Measurements from ENCODE around the gene NELL1.
"Not testable (repeated sequence)": the region's sequence is repeated elsewhere in the genome, so short reads cannot be mapped to it uniquely, and the experiment has no call there.

NELL1 gene

DNA sequence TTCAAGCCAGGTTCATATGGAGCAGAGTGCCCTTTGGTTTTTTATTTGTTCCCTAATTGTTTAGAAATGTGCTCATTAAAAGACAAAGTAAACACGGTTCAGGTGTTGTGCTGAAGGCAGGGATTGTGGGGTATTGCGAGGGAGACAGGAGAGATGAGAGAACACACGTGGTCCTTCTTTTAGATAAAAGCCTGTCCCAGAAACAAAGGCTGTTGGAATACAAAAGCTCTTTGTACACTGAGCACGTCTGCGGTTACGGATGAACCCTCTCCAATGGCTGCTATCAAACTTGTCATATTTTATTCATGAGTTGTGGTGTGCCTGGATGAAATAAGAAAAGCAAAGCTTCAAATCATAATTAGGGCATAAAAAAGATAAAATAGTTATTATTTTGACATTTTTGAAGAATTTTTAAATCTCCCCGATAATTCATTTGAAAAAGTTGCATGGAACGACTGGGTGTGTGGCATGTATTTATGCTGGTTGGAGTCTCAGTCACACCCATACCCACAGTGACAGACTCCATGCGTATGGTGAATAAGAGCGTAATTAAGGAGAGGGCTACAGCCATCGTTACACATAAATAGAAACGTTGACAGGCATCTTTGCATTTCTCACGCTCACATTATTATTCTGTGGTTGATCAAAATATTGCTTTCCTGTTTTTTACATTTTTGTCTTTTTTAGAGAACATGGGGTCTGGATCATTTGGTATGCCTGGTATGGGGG lies 92.9 kb downstream of the NELL1 start:
- in situ Hi-C loops (cut with MboI; ENCODE audit: low sequenced_read_pairs), result no loop called here

DNA sequence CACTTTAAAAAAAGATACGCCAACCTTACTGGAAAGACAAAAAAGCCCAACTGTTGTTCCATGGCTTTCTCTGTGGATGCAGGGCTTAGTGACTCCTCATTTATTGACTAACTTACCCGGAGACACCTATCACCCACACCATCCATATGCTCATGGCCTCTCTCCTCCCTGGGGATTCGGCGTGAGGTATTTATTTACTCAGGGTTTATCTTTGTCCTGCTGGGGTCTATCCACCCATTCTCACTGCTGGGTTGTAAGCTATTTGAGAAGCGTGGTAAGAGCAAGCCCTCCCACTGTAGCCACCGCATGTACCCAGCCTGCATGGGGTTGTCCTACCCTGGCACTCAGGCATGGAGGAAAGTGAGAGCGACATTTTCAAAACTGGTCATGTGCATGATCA lies 93.6 kb downstream of the NELL1 start:
- in situ Hi-C loops (cut with MboI; ENCODE audit: low sequenced_read_pairs), result no loop called here

DNA sequence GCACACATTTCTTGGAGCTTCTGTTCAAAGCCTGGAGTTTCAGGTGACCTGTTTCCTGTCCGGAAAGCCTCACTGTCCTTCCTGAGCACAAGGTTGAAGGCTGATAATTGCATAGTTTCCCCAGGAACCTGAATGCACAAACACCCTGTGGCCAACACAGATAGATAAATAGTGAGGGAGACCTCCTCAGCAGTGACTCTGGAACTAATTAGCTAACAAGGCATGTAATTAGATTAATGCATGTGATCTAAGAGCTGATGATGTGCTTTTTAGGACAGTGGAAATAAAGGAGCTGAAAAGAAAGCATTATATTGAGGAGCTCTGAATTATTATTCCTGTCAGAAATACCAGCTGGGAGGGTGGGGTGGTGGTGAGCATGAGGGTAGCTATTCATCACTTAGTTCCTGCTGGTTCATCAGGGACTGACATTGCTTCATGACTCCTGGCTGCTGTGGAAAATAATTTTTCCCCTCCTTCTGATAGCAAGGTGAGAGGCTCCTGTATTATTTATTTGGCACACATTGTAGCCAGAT lies 101.1 kb downstream of the NELL1 start:
- in situ Hi-C loops (cut with MboI; ENCODE audit: low sequenced_read_pairs), result no loop called here

DNA sequence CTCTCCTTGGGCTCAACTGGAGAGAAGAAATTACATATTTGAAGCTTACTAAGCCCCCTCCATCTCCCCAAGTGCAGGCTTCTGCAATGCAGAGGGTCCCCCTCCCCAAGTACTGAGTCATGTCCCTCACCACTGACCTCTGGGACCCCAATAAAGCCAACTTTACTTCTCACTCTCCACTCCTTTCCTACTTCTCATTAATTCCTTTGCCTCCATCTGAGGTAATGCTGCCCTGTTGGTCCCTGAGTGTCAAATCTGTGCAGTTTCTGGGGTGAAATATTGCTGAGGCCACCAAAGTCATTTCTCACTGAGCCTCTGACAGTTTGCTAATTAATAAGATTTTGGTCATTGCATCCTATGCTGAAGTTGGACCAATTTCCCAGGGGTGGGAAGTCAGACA lies 101.6 kb downstream of the NELL1 start:
- in situ Hi-C loops (cut with MboI; ENCODE audit: low sequenced_read_pairs), result no loop called here

DNA sequence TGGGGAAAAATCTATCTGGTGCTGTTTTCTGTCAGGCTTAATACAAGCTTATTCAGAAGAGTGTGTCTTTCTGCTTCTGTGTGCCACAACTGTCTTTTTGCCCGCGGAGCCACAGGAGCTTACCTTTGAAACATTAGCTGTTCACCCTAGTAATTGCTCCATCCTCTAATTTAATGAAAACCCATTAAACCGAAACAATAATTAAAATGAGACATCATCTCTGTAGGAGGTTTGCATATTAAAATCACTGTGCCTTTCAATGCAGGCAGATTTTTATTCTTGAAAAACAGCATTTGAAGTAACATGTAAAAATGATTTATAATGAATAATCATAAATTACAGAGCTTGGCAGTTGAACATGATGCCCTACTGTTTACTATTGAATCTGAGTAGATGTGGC lies 102.3 kb downstream of the NELL1 start:
- in situ Hi-C loops (cut with MboI; ENCODE audit: low sequenced_read_pairs), result no loop called here

DNA sequence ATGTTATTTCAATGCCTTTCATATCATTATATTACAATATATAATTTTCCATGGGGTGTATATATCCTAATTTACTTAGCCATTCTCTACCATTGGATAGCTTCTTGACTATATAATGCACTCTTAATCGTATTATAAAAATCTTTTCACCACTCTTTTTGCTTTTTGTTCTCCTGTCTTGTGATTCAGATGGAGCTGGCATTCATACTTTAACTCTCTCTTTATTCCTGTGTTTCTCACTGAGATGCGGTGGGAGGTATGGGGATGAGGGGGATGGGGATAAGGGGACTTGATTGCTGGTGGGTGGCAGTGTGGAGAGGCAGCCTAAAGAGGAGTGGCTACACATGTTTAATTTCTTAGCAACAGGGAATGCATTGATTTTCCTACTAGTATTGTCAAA lies 105.9 kb downstream of the NELL1 start:
- in situ Hi-C loops (cut with MboI; ENCODE audit: low sequenced_read_pairs), result no loop called here

DNA sequence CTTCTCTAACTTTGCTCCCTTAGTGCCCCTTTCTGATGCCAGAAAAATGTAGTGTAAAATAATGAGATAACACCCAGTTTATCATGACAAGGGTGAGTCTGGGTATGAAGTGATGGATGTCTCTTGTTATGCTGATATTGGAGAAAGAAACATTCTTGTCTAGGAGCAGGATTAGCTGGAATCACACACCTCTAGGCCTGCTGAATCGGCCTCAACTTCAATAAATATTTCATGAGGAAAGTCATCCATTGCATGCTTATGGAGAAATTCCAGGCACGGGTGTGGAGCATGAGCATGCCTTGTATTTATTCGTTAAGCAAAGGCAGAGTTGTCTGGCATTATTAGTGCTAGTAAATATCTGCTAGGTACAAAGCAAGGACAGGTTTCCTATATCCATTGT lies 113.4 kb downstream of the NELL1 start:
- in situ Hi-C loops (cut with MboI; ENCODE audit: low sequenced_read_pairs), result no loop called here

DNA sequence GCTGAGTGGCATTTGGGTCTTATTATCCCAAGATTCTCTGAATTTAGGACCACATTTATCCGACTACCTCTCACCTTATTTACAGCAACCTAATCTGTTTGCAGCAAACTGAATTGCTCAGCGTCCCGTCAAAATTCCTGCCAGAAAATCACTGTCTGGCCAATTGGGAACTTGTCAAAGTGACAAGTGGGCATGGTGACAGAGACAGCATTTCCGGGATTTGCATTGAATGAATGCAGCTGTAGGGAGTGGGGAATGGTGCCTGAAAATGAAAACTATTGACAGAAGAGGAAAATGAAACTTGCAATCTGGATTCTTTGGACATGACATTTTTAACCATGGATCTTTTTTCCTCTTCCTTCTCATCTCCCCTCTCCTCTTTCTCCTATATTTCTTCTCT lies 113.8 kb downstream of the NELL1 start:
- in situ Hi-C loops (cut with MboI; ENCODE audit: low sequenced_read_pairs), result no loop called here

DNA sequence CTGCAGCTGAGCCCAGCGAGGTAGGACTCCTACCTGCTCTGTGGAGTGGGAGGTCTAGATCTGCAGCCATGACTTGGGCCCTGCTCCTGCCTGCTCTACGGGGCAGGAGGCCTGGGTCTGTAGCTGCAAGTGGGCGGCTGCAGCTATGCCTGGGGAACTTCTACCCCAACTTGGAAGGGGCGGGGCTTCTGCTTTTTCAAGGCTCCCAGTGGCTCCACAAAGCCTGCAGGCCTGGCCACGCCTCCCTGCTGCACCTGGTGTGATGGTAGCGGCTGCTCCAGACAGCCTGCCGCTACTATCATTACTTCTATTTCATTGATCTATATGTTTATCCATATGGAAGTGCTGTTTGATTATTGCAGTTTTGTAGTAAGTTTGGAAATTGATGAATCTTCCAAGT lies 121.2 kb downstream of the NELL1 start:
- in situ Hi-C loops (cut with MboI; ENCODE audit: low sequenced_read_pairs), result no loop called here

DNA sequence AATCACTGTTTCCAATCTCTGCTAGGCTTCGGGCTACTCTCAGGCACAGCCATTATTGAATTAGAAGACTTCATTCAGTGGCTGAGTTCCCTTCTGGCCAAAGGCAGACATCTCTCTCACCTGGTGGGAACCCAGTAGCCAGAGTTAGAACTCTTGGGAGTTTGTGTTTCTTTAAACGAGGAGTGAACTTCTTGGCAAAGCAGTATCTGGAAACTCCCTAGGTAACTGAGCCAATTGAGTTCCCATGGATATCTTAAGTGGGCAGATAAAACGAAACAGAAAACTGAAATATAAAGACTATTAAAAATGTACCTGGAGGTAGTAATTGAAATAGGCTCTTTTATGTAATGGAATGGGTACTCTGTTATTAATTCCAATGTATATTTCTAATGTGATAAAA lies 125.6 kb downstream of the NELL1 start:
- in situ Hi-C loops (cut with MboI; ENCODE audit: low sequenced_read_pairs), result no loop called here

DNA sequence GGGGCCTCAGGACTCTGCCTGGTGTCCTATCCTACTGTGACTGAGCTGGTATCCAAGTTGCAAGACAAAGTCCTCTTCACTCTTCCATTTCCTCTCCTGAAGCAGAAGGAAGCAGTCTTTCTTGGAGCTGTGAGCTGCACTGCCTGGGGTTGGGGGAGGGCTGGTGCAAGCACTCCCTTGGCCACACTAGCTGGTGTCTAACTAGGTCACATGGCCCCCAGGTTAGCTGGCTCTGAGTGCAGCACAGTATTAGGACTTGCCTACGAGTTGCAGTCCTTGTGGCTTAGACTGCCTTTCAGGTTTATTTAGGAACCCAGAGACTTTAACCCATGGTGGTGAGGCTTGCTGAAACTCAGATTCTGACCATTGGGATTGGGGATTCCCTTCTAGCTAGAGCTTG lies 138.9 kb downstream of the NELL1 start:
- in situ Hi-C loops (cut with MboI; ENCODE audit: low sequenced_read_pairs), result no loop called here

DNA sequence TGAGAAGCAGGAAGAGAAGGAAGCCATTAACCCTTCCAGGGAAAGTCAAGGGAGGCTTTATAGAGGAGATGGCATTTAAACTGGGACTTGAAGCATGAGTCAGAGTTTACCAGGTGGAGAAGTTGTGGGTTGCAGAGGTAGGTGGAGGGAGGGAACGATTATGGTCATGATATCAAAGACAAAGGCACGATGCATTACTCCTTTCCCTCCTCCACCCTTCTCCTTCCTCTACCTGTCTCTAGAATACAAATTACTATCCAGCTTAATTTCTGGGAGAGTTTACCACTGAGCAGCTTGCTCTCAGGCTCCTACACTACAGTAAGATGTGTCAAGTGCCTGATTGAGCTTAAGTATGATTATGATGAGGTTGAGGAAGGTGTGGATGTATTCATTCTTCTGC lies 151.7 kb downstream of the NELL1 start:
- in situ Hi-C loops (cut with MboI; ENCODE audit: low sequenced_read_pairs), result no loop called here

DNA sequence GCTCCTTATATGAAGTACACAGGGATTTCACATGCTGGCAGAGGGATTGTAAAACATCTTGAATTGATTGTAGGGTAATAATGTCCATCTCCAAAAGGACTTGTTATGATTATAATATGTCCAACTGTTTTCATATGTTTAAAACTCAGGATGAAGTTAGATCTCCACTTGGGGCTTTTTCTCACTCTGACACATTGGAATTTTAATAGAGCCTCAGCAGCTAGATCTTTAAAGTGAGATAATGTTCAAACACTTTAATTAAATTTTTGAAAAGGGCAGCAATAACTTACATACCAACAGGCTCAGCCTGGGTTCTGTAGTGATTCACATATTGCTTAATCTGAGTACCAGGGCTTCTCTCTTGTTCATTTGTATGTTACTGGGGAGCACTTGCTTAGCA lies 152.1 kb downstream of the NELL1 start:
- in situ Hi-C loops (cut with MboI; ENCODE audit: low sequenced_read_pairs), result no loop called here

DNA sequence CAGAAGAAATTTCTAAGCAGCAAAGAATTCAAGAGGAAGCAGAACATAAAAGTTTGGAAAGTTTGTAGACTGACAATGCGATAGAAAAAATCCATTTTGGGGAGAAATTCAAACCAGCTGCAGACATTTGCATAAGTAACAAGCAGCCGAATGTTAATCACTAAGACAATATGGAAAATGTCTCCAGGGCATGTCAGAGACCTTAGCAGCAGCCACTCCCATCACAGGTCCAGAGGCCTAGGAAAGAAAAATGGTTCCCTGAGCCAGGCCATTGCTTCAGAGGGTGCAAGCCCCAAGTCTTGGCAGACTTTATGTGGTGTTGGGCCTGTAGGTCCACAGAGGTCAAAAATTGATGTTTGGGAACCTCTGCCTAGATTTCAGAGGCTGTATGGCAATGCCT lies 155.4 kb downstream of the NELL1 start:
- in situ Hi-C loops (cut with MboI; ENCODE audit: low sequenced_read_pairs), result no loop called here

DNA sequence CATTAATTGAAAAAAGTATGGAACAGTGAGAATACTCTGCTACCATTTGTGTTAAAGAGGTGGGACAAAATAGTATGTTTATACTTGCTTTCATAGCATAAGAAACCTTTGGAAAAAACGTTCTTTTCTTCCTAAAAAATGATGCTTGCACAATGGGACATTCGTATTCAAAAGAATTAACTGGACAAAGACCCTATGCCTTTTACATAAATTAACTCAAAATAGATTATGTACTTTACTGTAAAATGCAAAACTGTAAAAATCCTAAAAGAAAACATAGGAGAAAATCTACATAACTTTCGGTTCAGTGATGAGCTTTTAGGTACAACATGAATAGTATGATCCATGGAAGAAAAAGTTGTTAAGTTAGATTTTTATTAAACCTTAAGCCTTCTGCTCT lies 166.2 kb downstream of the NELL1 start:
- in situ Hi-C loops (cut with MboI; ENCODE audit: low sequenced_read_pairs), result no loop called here

DNA sequence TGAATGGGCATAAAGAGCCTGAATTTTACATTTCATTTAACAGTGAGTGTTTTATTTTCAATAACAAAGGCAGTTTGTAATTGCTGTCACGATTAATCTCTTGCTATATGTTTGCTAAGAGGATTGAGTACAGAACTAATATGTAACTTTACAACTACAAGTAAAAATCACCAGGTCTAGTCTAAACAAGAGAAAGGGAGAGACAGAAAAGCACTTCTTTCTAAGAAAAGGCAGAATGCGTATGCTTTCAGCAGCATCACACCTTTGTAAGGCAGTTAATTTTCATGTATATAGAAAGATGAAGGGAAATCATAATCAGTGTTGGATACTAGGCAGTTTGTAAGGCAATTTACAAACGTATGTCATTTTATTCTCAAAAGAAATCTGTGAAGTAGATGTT lies 169.8 kb downstream of the NELL1 start:
- in situ Hi-C loops (cut with MboI; ENCODE audit: low sequenced_read_pairs), result no loop called here

DNA sequence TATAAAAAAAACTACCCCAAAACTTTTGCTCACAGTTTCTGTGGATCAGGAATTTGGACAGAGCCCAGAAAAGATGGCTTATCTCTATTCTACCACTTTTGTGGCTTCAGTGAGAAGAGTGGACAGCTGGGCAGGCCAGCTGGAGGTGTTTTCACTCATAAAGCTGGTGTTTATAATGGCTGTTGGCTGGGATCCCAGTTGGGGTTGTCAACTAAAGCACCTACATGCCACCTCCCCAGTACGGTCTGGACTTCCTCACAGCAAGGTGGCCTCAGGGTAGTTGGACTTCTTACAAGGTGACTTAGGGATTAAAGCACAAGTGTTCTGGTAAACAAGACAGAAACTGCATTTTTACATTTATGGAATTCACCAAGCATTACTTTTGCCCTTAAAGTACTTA lies 171.0 kb downstream of the NELL1 start:
- in situ Hi-C loops (cut with MboI; ENCODE audit: low sequenced_read_pairs), result no loop called here

DNA sequence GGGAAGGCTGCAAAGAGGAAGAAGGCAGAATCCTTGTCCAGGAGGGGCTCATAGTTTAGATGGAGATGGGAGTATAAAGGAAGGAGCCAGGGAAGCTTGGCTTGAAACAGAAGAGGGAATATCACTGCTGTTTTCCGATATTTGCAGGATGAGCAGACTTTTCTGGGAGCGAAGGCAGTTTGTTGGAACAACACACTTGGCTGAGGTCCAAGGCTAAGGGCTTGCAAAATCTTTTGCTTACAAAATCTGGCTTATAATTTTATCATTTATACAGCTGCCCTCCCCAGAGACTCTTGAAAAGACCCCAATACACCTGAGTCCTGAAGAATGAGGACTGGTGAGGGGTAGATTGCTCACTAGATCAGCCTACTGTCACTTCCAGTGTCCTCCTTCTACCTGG lies 174.8 kb downstream of the NELL1 start:
- in situ Hi-C loops (cut with MboI; ENCODE audit: low sequenced_read_pairs), result no loop called here

DNA sequence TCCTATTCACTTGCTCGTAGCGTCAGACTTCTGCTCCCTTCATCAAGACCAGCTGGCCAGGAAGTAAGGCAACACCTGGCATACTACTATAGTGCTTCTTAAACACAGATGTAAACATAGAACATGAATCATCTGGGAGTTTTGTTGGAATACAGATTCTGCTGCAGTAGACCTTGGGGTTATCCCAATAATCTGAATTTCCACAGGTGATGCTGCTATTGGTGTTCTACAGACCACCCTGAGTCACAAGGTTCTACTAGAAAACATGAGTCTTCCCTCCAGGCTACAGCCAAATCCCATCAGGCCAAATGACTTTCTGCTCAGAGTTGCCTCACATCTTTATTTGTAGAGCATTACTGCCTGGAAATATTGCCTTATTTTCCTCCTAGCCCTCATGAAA lies 175.2 kb downstream of the NELL1 start:
- in situ Hi-C loops (cut with MboI; ENCODE audit: low sequenced_read_pairs), result no loop called here

DNA sequence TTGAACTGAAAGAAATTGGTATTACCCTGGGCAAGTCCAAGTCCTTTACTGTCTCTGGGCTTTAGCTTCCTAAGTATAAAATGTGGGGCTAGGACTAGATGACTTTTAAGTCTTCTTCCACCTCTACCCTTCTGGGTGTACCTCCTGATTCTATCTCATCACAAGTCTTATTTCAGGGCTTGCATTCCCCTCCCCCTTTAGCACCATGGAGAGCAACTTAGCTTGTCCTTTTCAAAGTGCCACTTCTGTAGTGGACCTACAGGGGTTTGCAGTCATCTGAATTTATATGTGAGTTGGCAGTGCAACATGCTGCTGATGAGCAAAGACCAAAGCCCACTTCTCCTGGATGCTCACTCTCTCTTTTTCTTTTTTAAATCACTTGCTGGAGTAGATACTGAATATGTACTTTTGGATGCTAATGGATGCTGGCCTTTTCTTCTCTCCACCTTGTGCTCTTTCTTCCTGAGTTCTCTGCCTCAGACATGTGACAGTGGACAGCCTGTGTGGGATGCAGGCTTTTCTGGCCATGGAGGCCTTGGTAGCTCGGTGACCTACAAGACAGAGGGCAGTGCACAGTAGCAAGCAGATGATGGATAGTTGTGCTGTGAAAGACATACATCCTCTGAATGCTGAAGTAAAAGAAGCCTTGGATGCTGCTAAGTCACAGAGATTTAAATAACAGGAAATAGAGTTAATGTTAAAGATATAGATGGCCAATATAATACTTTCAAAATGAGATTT lies 185.0 kb downstream of the NELL1 start:
- in situ Hi-C loops (cut with MboI; ENCODE audit: low sequenced_read_pairs), result no loop called here

DNA sequence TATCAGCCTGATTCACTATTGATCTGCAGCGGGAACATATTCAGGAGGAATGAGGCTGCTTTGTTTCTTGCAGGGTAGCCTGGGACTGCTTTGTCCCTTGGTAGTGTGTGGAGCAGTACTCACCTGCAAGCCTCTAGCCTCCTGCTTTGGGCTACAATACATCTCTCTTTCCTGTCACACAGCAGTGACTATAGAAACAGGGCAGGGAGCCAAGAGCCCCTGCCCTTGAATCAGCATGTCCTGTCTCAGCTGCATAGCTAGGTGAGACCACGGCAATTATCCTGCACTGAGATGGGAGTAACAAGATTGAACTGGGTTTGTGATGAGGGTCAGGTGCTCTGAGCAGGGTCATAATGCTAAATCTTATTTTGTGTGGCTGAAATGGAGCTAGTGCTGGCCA lies 191.9 kb downstream of the NELL1 start:
- in situ Hi-C loops (cut with MboI; ENCODE audit: low sequenced_read_pairs), result no loop called here

DNA sequence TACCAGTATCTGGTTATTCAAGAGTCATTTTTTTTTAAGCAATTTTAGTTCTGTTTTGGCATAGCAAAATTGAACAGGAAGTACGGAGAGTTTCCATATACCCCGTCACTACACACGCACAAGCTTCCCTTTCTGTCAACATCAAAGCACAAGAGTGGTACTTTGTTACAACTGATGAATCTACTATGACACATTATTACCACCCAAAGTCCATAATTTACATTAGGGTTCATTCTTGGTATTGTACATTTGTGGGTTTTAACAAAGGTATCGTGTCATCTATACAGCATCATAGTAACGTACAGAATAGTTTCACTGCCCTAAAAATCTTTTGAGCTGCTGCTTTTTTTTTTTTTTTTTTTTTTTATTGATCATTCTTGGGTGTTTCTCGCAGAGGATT lies 192.9 kb downstream of the NELL1 start:
- in situ Hi-C loops (cut with MboI; ENCODE audit: low sequenced_read_pairs), result not testable (repeated sequence)

DNA sequence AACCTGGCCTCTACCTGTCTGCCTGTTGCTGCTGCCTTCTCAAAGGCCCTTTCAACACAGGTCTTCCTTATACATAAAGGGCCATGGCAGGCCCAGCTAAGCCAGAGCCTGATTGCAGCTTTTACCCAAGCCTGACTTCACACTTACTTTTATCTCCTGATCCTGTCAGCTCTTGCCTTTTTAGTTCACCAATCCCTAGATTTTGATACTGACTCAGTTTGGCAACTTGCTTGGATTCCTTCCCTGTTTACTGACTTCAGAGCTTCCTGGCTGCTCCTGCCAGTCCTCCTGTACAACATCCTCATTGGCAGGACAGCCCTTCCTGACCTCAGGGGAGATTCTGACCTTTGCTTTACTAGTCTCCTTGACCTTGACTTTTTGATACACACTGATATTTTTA lies 195.2 kb downstream of the NELL1 start:
- in situ Hi-C loops (cut with MboI; ENCODE audit: low sequenced_read_pairs), result no loop called here
